ENCODE measurements around the gene ANGPTL3. TPM values are rescaled to one million over a fixed set of nuclear protein-coding genes. Genes with fewer than 3 reads are reported as not detected.

ANGPTL3 gene
- total and polyA plus RNA-seq, 2 of the 13 experiments (the other 11 are each of a cell fraction or from before 2014, with no cell fraction given) = 0.40 to 0.51 TPM

DNA sequence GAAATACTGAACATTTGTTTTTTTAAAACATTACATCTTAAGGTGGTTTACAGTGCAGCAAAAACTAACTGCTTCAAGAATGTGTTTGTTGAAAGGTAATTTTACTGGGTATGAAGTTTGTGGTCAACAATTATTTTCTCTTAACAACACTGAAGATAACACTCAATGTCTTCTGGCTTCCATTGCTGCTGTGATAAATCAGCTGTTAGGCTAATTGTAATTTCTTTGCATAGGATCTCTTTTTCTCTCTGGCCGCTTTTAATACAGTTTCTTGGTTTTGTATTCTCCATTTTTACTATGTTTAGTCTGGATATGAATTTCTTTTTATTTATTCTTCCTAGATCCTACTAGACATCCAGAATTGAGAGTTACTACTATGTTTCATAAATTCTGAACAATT lies 46.0 kb downstream of the ANGPTL3 start:
- BruUV-seq (replicated peaks) = TSS peak; percentile 19
- 100% methylated on average over 1 of the region's 1 CpG for WGBS (ENCODE audit: low lambda C conversion rate)
- no peaks in the 10 kb centered on the region for H3K4me1 ChIP-seq (ENCODE audit: insufficient read depth, low read length)
- no peak overlapping the region for H3K4me2 ChIP-seq (ENCODE audit: low read depth, low read length)
- H4K20me1 ChIP-seq (ENCODE audit: insufficient read depth, low read length) = no peaks in the 10 kb centered on the region
- peaks cover 9 to 61% of the 10 kb centered on the region in 2 experiments for H3K36me3 ChIP-seq (replicated peaks in 1 of 2; ENCODE audit: control insufficient read depth in 1 of 2, insufficient read depth in 2 of 2, low read length in 2 of 2)
- H2AFZ ChIP-seq (ENCODE audit: low read length) = no peak overlapping the region
- H3K4me3 ChIP-seq (replicated peaks in 1 of 3; ENCODE audit: insufficient read depth in 1 of 3, low read depth in 2 of 3, low read length in 3 of 3) = no peak overlapping the region
- CTCF ChIA-PET (ENCODE audit: low intra/inter-chr PET ratio, low total read pairs) = no interaction called here
- H3K27me3 ChIP-seq (ENCODE audit: control insufficient read depth in 1 of 2, insufficient read depth in 2 of 2, low read length in 2 of 2) = no peaks in the 10 kb centered on the region
- no peak overlapping the region for H3K27ac ChIP-seq (ENCODE audit: extremely low read length, insufficient read depth, low read length)
- intact Hi-C loops (cut with micrococcal nuclease; ENCODE audit: unreplicated experiment) (no loop called here), in situ Hi-C loops (cut with HindIII; ENCODE audit: extremely low pct_ligation_motif_present, low pct_unique_long_range_greater_than_20kb) (no loop called here)
- POLR2A ChIA-PET = no interaction called here
- H3K9ac ChIP-seq (ENCODE audit: insufficient read depth, low read depth, low read length) = no peak overlapping the region
- ATAC-seq (no peak), DNase-seq (ENCODE audit: low spot score) (no peak), FAIRE-seq (no peak)
- no peaks in the 10 kb centered on the region for H3K79me2 ChIP-seq (ENCODE audit: insufficient read depth, low read length)
- no peaks in the 10 kb centered on the region for H3K9me3 ChIP-seq (ENCODE audit: low read length)
- peak; percentile 96 for TF ChIP-seq ZNF317 (CRISPR knock-in tag; IDR thresholded peaks at IDR 0.05)
- TF ChIP-seq ZNF773 (CRISPR knock-in tag; IDR thresholded peaks at IDR 0.05; ENCODE audit: borderline replicate concordance) = no peak

DNA sequence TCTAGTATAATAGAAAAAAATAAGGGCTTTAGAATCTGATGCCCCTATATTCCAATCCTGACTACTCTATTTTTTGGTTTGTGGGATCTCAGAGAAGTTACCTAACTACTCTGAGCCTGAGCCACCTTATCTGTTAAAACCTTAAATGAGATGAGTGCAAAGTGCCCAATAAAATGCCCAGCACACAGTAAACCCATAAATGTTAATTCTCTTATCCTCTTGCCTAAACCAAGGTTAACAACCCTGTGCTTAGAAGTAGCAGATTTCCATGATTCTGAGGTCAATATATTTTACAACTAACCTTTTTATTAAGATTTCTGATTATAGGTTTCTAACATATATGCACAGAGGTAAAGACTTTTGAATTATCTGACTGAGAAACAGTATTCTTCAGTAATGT lies 55.1 kb downstream of the ANGPTL3 start:
- no peaks in the 10 kb centered on the region for H3K27me3 ChIP-seq (ENCODE audit: control insufficient read depth in 1 of 2, insufficient read depth in 2 of 2, low read length in 2 of 2)
- in situ Hi-C loops (cut with HindIII; ENCODE audit: extremely low pct_ligation_motif_present, low pct_unique_long_range_greater_than_20kb) (no loop called here), intact Hi-C loops (cut with micrococcal nuclease; ENCODE audit: unreplicated experiment) (no loop called here)
- peaks cover 27% of the 10 kb centered on the region for H3K79me2 ChIP-seq (ENCODE audit: insufficient read depth, low read length)
- no peak overlapping the region for H3K4me3 ChIP-seq (replicated peaks in 1 of 3; ENCODE audit: insufficient read depth in 1 of 3, low read depth in 2 of 3, low read length in 3 of 3)
- ChIA-PET POLR2A (no interaction called here), CTCF (ENCODE audit: low intra/inter-chr PET ratio, low total read pairs) (no interaction called here)
- no peak for FAIRE-seq
- ATAC-seq = no peak
- no peak for DNase-seq (ENCODE audit: low spot score)
- no peaks in the 10 kb centered on the region for H4K20me1 ChIP-seq (ENCODE audit: insufficient read depth, low read length)
- no peak overlapping the region for H3K9ac ChIP-seq (ENCODE audit: insufficient read depth, low read depth, low read length)
- H3K4me1 ChIP-seq (ENCODE audit: insufficient read depth, low read length) = no peaks in the 10 kb centered on the region; the same call in 1 of the 2 replicates
- no peak overlapping the region for H3K4me2 ChIP-seq (ENCODE audit: low read depth, low read length)
- H3K36me3 ChIP-seq (replicated peaks in 1 of 2; ENCODE audit: control insufficient read depth in 1 of 2, insufficient read depth in 2 of 2, low read length in 2 of 2) = peaks cover 2 to 31% of the 10 kb centered on the region in 2 experiments; a peak in 4 of 5 replicates
- H3K27ac ChIP-seq (ENCODE audit: extremely low read length, insufficient read depth, low read length) = no peak overlapping the region
- no peak overlapping the region for H2AFZ ChIP-seq (ENCODE audit: low read length)
- TF ChIP-seq POLR2A (IDR thresholded peaks at IDR 0.05; ENCODE audit: insufficient read depth in 1 of 2, low read depth in 2 of 2, low read length in 2 of 2) = no peak
- TF ChIP-seq ZNF674 (CRISPR knock-in tag; IDR thresholded peaks at IDR 0.05; ENCODE audit: low read depth) = no peak
- TF ChIP-seq, protein P1, sequence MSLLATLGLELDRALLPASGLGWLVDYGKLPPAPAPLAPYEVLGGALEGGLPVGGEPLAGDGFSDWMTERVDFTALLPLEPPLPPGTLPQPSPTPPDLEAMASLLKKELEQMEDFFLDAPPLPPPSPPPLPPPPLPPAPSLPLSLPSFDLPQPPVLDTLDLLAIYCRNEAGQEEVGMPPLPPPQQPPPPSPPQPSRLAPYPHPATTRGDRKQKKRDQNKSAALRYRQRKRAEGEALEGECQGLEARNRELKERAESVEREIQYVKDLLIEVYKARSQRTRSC (CRISPR knock-in tag; IDR thresholded peaks at IDR 0.05; ENCODE audit: low read depth) = no peak
- H3K9me3 ChIP-seq (ENCODE audit: low read length) = no peaks in the 10 kb centered on the region
- BruUV-seq (replicated peaks) = no TSS peak
